Renal pelvis (tissue), 4 donors: Measurements from ENCODE around the gene DDX55. TPM values are rescaled to one million over a fixed set of nuclear protein-coding genes. Genes with fewer than 3 reads are reported as not detected.
A peak's percentile ranks its signal among the peaks of the same experiment; 100 is the strongest.
"Not testable (repeated sequence)": the region's sequence is repeated elsewhere in the genome, so short reads cannot be mapped to it uniquely, and the experiment has no call there.

Experiments
- DNase-seq: peaks from one replicate; pipeline ENCODE4 v3.0.0-alpha.2; 2013
- polyA plus RNA-seq, 3 donors: library from polyadenylated mRNA; unstranded; fragments of 120-200 nt; gene quantifications; one replicate each; pipeline ENCODE4 v1.2.1, GENCODE V29; 2013; ENCODE audit not compliant: insufficient read length in 3 of 3

Gene DDX55
- polyA plus RNA-seq, 3 donors = 21.0 to 46.6 (median 39.4) TPM

DNA sequence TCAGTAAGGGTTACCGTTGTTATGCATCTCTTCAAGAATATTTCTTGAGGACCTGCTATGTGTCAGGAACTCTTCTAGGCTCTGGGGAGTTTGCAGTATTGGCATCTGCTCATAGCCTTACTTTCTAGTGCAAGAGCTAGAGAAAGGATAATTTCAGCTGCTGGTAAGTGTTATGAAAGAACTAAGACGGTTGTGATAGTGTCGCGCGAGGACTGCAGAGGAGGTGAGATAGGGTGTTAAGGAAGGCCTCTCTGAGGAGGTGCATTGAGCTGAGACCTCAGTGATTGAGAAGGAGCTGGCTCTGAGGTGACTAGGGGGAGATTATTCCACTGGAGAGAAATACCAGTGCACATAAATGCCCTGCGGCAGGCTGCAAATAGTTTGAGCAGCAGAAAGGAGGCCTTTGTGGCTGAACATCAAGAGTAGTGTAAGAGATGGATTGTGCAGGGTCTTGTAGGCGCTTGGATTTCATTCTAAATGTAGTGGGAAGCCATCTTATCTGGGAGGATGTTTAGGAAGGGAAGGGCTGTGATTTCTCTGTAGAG, 824 bp downstream of the DDX55 start:
- DNase-seq = no peak

DNA sequence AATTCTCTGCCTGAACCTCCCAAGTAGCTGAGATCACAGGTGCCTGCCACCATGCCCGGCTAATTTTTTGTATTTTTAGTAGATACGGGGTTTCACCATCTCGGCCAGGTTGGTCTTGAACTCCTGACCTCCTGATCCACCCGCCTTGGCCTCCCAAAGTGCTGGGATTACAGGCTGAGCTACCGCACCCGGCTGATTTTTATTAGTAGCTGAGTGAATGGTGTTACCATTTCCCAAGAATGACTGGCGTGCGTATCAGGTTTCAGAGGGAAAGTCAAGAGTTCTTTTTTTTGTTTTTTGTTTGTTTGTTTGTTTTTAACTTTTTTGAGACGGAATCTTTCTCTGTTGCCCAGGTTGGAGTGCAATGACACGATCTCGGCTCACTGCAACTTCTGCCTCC, 1.6 kb downstream of the DDX55 start:
- DNase-seq = not testable (repeated sequence)

DNA sequence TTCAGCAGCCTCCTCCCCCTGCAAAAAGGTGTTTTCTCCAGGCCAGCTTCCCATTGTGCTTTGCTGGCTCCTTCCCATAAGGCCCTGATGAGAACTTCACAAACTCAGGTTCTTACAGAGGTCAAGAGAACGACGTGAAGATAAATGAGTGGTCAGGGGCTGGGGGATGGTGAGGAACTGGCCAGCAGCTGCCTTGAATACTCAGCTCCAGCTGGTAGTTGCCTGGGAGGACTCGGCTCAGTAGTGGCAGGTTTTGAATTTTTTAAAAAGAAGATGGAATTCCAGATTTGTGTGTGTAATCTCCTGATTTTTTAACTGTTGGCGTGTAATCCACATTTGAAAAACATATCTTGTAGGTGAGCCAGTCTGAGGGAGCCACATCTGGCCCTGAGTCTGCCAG, 5.9 kb downstream of the DDX55 start:
- DNase-seq = no peak

DNA sequence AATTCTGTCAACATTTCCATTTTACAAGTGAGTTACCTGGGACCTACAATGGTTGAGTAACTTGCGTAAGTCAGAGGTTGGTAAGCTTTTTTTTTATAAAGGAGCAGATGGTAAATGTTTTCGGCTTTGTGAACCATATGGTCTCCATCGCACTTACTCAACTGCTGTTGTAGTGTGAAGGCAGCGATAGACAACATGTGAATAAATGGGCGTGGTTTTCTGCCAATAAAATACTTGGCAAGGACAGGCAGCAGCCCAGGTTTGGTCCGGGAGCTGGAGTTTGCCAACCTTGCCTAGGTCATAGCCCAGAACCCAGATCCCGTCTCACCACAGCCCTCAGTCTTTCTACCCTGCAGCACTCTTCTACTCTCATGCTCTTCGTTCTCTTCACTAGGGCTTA, 6.3 kb downstream of the DDX55 start:
- DNase-seq = no peak

DNA sequence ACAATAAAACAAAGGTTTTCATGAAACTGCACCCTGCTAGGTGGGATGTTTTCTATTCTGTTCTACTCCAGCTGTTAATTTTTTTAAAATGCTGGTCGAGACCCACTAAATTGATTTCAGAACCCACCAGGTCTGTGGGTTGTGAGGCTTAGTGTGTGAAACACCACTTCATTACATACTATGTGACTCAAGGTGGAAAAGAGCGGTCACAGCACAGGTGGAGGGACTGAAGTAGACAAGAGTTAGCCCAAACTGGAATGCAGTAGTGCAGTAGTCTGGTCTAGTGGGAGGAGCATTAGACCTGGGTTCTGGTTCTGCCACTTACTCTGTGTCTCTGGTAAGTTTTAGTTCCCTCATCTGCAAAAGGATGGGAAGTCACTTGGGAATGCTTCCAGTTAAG, 12.2 kb downstream of the DDX55 start:
- DNase-seq = no peak

DNA sequence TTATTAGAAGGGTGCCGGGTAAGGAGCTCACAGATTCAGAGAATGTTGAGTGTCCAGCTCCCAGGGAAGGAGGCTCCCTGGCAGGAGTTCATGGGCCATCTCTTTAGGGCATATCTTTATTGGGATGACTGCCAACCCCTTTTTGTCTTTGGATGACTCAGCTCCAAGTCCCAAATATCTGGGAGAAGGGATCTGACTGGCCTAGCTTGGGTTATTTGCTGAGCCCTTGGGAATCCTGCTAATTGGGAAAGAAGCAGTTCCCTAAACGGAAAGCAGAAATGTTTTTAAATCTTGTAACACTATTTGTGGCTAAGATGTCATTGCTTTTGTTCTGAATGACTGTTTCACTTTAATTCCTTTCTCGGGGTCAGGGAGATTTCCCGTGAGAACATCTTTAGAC, 12.6 kb downstream of the DDX55 start:
- no peak for DNase-seq

DNA sequence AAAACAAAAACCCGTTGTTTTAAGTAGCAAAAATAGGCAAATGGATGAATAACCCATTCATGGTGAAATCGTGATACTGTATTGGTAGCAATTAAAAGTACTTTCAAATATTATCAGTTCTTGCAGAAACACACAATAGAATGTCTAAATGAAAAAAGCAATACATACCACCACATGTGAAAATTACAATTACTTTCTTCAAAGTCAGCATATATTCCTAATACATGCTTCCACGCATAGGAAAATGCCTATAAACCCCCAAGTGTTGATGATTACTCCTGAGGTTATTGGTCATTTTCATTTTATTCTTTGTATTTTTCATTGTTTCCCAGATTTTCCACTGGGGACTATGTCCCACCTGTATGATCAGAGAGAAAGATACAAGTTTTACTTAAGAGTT, 15.2 kb downstream of the DDX55 start:
- no peak for DNase-seq

DNA sequence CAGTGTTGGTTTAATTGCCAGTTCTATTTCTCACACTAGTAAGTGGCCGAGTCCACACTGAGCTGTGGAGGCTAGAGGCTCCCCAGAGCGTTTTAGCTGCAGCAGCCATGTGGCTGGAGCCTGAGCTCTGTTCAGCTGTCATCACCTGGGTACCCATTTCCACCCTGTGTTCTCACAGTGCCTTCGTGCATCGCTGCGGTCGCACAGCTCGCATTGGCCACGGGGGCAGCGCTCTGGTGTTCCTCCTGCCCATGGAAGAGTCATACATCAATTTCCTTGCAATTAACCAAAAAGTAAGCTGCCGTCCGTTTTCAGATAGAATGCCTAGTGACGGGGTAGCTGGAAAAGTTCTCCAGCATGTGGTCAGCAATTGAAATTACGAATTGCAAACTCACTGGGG, 15.7 kb downstream of the DDX55 start:
- DNase-seq = no peak

DNA sequence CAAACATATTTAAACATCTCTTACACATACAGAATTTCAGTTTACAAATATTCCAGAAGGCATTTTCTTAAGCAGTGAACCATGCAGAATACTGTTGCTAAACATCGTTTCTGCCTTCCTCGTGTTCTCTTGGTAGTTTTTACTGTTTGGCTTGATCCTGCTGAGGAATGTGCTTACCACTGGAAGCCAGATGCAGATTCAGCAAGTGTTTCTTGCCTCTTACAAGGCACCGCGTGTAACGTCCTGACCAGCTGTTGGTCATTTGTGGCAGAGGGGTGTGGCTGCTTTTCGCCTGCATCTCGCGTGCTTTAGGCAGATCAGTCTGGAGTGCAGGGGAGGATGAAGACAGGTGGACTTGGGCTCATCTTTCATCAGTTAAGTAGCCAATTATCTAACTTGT, 19.2 kb downstream of the DDX55 start:
- no peak for DNase-seq

DNA sequence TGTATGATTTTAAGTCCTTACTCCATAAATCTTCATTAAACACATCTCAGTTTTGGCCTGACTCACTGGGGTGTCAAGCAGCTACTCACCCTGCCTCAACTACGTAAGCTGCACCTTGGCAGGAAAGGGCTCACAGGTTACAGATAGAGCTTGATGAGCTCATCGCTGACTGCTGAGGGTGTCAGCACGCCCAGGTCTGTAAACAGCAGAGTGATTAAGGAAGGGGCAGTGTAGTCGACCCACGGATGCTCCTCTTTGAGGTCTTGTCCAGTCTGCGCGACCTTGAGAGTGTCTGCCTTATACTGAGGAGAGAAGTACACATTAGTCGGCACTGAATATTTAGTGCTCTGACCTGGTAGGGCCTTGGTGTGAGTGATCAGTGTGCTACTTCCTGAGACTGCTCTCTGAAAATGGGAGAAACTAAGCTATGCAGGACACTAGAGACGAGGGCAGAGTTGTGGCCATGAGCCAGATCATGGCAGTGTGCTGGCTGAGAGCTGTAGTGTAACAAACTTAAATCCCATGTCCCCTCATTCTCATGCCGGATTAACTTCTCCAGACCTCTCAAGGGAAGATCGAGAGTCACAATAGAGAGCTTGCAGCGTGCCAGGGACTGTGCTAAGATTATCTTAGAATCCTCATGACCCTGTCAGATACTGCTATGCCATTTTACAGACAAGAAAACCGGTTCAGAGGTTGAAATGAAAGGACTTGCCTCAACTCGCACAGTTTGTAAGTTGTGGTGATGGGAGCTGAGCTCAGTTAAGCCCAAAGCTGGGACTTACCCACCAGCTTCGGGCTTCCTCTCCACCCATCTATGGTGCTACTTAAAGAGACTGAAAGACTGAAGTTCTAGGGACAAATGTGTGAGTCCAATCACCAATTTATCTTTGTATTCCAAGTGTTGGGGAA, 20.0 kb downstream of the DDX55 start:
- DNase-seq = no peak

DNA sequence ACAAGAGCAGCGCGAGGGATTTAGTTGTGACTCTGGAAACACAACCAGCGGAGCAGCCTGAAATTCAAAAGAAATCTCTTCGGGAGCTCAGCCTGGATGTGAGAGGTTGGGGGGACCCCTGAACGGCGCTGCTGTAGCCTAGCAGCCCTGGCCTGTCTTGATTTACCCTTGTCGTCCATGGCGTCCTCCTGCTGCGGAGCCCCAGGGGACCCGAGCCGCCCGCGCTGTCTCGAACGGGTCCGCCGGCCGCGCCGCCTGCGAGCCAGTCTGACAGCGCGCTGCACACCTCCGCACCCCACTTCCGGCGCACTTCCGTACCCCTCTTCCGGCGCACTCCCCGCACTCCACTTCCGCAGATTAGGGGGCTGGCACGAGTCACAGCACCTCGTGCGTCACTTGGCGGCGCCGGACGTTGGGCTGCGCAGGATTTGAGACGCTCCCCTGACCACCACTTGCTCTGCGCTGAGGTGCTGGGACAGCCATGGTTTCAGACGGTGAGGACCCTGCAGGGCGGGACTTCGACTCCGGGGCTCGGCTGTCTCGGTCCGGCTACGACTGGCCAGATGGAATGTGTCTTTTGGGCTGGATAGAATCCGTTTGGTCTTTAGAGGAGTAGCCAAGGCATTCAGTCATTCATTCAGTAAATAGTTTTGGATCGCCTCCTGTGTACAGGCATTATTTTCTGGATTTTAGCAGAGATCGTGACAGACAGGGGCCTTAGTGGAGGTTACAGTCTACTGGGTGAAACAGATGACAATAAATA, 31.7 kb downstream of the DDX55 start, which contains the start of the genes EIF2B1 and GTF2H3:
EIF2B1 (minus strand) TSS at position 308 of the 763 bp plus-strand sequence; CDS start at position 179, 129 bp downstream.
GTF2H3 (plus strand) TSS at position 451 of the 763 bp plus-strand sequence; CDS start at position 482, 31 bp downstream.
- peak; percentile 98 for DNase-seq

DNA sequence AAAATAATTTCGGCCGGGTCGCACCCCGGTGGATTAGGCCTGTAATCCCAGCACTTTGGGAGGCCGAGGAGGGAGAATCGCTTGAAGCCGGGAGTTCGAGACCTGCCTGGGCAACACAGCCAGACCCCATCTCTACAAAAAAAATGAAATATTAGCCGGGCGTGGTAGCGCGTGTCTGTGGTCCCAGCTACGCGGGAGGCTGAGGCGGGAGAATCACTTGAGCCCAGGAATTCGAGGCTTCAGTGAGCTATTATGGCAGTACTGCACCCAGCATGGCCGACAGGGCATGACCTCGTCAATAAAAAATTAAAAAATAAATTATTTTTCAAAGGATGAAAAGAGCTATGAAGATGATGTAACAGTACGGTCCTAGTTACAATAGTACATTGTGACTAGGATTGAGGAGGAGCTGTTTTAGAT, 32.3 kb downstream of the DDX55 start:
- no peak for DNase-seq

DNA sequence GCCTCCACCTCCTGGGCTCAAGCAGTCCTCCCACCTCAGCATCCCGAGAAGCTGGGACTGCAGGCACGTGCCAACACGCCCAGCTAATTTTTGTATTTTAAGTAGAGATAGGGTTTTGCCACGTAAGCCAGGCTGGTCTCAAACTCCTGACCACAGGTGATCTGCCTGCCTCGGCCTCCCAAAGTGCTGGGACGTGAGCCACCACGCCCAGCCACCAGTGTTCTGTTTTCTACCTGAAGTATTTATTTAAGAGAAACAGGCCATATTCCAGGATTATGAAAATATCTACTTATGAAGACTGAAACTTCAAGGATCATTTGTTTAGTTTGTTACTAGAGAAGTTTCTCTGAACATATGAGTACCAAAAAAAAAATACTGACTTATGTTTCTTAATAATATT, 42.0 kb downstream of the DDX55 start:
- no peak for DNase-seq

DNA sequence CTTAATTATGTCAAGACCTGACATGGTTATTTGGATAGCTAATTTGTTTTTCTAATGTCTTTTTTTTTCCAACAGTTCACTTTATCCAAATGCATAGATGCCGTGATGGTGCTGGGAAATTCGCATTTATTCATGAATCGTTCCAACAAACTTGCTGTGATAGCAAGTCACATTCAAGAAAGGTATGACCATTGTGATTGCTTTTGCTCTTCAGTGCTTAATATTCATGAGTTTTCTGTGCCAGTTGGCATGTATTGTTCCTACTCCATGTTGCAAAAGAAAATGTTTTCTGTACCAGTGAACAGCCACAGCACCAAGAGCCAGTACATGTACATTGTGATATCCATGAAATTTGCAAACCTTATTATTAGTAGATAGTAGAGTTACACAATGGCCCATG, 43.5 kb downstream of the DDX55 start:
- DNase-seq = no peak

DNA sequence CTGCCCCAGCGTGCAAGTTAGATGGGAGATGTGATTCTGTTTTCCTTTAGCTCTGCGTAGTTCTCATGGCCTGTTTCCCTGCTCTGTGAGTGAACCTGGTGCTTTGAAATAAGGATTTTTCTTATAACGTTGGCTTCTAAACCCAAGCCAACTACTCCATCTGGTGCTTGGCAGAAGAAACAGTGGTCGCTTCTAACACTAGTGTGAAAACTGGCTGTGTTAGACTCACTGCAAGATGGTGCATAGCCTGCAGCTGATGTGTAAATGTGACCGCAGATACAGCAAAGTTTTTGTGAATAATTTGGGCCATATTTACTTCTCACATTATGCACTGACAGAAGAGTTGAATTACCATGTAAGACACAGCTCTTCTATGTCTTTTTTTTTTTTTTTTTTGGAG, 44.0 kb downstream of the DDX55 start:
- DNase-seq = no peak

DNA sequence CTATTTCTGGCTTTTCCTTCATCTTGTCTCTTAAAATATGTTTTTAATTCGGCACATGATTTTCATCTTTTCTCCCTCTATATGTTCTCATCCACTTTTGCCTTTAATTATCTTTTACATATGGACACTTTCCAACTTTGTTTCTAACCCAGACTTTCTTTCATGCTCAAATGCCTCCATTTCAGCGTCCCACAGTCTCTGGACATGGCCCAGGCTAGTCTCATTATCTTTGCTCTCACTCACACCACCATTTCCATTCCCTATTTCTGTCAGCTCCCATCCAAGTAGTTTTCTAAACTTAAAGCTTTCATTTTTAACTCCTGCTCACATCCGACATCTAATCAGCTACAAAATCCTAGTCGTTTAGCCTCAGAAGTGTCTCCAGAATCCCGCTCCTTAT, 46.5 kb downstream of the DDX55 start:
- no peak for DNase-seq

DNA sequence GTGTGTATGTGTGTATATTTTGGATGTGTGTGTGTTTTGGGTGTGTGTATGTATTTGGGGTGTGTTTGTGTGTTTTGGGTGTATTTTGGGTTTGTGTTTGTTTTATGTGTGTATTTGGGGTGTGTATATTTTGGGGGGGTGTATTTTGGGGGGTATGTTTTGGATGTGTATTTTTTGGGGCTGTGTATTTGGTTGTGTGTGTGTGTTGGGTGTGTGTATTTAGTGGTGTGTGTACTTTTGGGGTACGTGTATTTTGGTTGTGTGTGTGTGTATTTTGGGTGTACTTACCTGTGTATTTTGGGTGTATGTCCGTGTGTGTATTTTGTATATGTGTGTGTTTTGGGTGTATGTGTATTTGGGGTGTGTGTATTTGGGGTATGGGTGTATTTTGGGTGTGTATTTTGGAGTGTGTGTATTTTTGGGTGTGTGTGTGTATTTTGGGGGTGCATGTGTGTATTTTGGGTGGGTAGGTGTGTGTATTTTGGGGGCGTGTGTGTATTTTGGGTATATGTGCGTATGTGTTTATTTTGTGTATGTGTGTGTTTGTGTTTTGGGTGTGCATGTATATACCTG, 52.3 kb downstream of the DDX55 start:
- no peak for DNase-seq

DNA sequence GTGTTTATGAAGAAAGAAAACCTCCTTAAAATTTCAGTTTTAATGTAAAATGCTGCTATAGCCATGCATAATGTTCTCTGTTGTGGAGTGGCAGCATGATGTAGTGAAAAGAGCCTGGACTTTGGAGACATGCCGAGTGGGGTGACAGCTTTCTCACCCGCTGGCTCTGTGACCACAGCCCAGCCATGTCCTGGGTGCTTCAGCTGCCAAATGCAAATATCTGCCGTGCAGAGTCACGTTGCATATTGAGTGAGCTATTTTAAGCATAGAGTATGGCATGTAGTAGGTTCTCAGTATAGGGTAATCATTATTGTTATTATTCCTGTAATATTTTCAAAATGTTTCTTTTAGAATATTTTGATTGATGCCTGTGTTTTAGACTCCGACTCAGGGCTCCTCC, 53.5 kb downstream of the DDX55 start:
- DNase-seq = no peak

DNA sequence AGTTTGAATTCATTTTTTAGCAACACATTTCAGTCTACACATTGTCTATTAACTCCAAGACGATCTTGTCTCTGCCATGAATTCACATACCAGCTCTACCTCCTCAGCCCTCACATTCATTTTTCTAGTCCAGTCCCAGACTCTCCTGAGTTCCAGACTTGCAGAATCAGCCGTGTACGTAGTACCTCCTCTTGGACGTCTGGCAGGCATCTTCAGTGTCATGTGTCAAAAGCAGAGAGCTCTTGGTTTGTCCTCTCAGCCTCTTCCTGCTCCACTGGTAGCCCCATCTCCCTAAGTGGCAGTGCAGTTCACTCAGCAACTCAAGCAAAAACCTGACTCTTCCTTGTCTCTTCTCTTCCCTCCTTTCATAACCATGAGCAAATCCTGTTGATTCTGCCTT, 54.5 kb downstream of the DDX55 start:
- no peak for DNase-seq

DNA sequence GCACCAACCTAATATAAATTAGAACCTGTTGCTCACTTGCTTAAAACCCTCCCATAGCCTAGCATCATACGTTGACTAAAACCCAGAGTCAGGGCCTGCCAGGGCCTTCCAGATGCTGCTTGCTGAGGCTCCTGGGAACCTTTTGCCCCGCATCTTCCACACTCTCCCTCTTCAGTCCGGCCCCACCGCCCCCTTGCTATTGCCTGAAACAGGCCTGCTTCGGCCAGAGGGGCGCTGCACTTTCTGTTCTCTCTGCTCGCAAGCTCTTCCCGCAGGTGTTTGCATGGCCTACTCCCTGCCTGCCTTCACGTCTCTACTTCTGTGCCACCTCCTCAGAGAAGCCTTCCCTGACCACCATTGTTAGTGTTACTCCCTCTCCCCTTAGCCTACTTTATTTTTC, 55.3 kb downstream of the DDX55 start:
- DNase-seq = no peak

DNA sequence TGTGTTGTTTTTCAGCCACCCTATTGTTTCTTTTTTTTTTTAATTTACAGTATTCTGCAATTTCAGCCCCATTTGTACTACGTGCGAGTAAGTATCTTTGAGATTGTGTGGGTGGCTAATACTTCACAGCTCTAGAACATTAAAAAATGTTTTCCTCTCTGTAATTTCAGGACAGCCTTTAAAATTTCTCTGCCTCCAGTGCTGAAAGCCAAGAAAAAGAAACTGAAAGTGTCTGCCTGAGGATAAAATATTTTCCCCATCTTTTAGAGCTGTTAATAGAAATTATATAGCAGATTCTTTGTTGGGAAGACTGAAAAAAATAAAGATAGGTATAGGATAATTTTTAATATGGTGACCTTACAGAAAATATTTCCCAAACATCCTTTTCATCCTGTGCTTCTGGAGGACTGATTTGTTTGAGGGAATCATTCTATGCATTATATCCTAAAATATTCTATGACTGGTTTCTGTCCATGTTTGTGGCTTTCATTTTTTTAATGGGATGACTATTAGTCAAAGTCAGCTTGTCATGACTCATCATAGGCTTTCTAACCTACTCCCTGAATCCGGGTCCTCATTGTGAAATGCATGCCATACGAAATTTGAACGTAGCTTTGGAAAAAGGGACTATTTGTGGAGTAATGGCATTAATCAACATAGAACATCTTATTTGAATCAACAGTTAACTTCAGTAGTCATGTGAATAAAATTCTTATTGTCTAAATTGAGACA, 58.3 kb downstream of the DDX55 start:
- DNase-seq = no peak

DNA sequence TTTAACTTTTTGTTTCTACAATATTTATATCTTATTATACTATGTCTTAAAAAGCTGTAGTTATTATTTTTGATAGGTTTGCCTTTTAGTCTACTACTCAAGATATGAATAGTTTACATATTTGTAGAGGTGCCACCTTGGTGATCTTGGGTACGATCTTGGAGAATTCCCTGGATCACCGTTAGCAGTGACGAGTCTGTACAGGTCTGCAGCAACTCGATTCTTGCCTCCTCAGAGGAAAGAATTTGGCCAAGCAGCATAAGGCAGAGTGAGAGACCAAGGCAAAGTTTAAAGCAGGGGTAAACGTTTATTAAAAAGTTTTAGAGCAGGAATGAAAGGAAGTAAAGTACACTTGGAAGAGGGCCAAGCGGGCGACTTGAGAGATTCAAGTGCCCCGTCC, 65.9 kb downstream of the DDX55 start:
- DNase-seq = no peak
